ENCODE data around the gene VRK3.

DNA sequence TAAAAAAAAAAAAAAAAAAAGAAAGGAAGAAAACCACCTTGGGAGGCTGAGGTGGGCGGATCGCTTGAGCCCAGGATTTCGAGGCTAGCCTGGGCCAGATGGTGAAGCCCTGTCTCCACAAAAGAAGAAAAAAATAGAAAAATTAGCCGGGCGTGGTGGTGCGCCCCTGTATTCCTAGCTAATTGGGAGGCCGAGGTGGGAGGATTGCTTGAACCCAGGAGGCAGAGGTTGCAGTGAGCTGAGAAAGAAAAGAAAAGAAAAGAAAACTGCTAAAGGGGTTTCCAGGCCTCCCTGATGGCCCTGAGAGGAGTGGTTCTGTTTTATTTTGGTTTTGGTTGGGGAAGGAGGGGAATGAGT, 1.4 kb upstream of the VRK3 start:
- TF ChIP-seq POLR2AphosphoS5 (IDR thresholded peaks at IDR 0.05; ENCODE audit: low read depth, low read length) (no peak), POLR2A (IDR thresholded peaks at IDR 0.05; ENCODE audit: low read depth, low read length) (no peak)
